Endometrium (tissue), 2 donors: ENCODE data around the gene PROZ.

Experiments
- FAIRE-seq: peaks from 2 replicates; lab custom pipeline; 2012; peaks lifted over from hg19 to GRCh38; lab: Jason Lieb, UNC
- donor health status: control.
- donor health status: control.

Gene PROZ

GRCh38 chr13:113120300-113121182 lies 37.9 kb upstream of the PROZ start:
- no peak for FAIRE-seq

GRCh38 chr13:113121183-113121927 lies 37.1 kb upstream of the PROZ start:
- FAIRE-seq = no peak

- no peak for FAIRE-seq
These were observed 36.4 kb upstream of the PROZ start for GRCh38 chr13:113121928-113122471.

- peak; percentile 26 for FAIRE-seq
These were observed 35.8 kb upstream of the PROZ start, which contains the start of gene F10 for GRCh38 chr13:113122550-113123225. TSS of gene F10 (plus strand) at chr13:113122799. CDS start at chr13:113122856, 57 bp downstream.

- no peak for FAIRE-seq
These were observed 34.9 kb upstream of the PROZ start for GRCh38 chr13:113123226-113124201.

GRCh38 chr13:113124211-113124970 lies 34.1 kb upstream of the PROZ start:
- no peak for FAIRE-seq

- no peak for FAIRE-seq
These were observed 32.8 kb upstream of the PROZ start for GRCh38 chr13:113125506-113126264.

- no peak for FAIRE-seq
These were observed 31.9 kb upstream of the PROZ start for GRCh38 chr13:113126265-113127150.

- no peak for FAIRE-seq
These were observed 29.0 kb upstream of the PROZ start for GRCh38 chr13:113129480-113129879.

GRCh38 chr13:113129921-113130750 lies 28.3 kb upstream of the PROZ start:
- no peak for FAIRE-seq

- no peak for FAIRE-seq
These were observed 23.1 kb upstream of the PROZ start for GRCh38 chr13:113135281-113135760.

- FAIRE-seq = no peak
These were observed 20.7 kb upstream of the PROZ start for GRCh38 chr13:113137691-113138298.

GRCh38 chr13:113138792-113139551 lies 19.5 kb upstream of the PROZ start:
- no peak for FAIRE-seq

- no peak for FAIRE-seq
These were observed 18.9 kb upstream of the PROZ start for GRCh38 chr13:113139577-113139976.

- FAIRE-seq = no peak
These were observed 17.5 kb upstream of the PROZ start for GRCh38 chr13:113140677-113141600.
